GM12878 (cell line): ENCODE data around the gene PEX6. TPM values are rescaled to one million over a fixed set of nuclear protein-coding genes. Genes with fewer than 3 reads are reported as not detected.

Source experiments
- ATAC-seq: fragments of 200-7000 bp; cut with Tn5 transposase; 3 replicates; pipeline ENCODE4 v1.9.1; 2020; ENCODE audit warnings: mild to moderate bottlenecking, moderate library complexity
- BruUV-seq: library from RNA; stranded (reverse); fragments of 400-500 nt; replicated peaks from 2 replicates; lab custom pipeline; 2021; lab: Mats Ljungman, UMichigan
- CTCF ChIA-PET: fragments of 300-600 bp; sonication (Branson Sonifier 250); formaldehyde crosslinking; extraction: SDS; loops from one replicate; lab custom pipeline; 2021; ENCODE audit warnings: inconsistent platforms; lab: Yijun Ruan, JAX
- POLR2A ChIA-PET: fragments of 350-600 bp; formaldehyde crosslinking; extraction: SDS; loops from one replicate; lab custom pipeline; 2021; ENCODE audit warnings: inconsistent platforms; lab: Charles Lee
- RAD21 ChIA-PET: fragments of 300-600 bp; sonication (Branson Sonifier 250); formaldehyde crosslinking; loops from one replicate; lab custom pipeline; 2023; ENCODE audit warnings: antibody characterized with exemption; ENCODE audit not compliant: unreplicated experiment; lab: Charles Lee
- SMC1A ChIA-PET: fragments of 300-600 bp; sonication (Branson Sonifier 250); formaldehyde crosslinking; loops from one replicate; lab custom pipeline; 2023; ENCODE audit not compliant: unreplicated experiment, uncharacterized antibody; lab: Charles Lee
- DNase-seq: peaks from one replicate; pipeline ENCODE4 v3.0.0-alpha.2; 2011; ENCODE audit warnings: low read depth, low spot score
- FAIRE-seq: peaks from 3 replicates; lab custom pipeline; 2011; peaks lifted over from hg19 to GRCh38; lab: Jason Lieb, UNC
- H2AFZ ChIP-seq: 2 replicates; pipeline ENCODE4 v1.6.0; 2011; ENCODE audit warnings: low read depth, low read length, control low read depth; ENCODE audit not compliant: control insufficient read depth
- H3K27ac ChIP-seq: 2 replicates; pipeline ENCODE4 v1.5.1; 2011; ENCODE audit warnings: control low read depth; ENCODE audit not compliant: control insufficient read depth, insufficient read depth
- H3K27me3 ChIP-seq, 2 experiments: replicated peaks in 1 of 2; 2 replicates each; pipeline versions ENCODE4 v1.6.0 to v1.6.1; 2011; ENCODE audit warnings: low read length in 1 of 2; ENCODE audit not compliant: control insufficient read depth in 2 of 2, insufficient read depth in 2 of 2
- H3K36me3 ChIP-seq, 2 experiments: 2 replicates each; pipeline ENCODE4 v1.5.1; 2011; ENCODE audit warnings: low read length in 1 of 2; ENCODE audit not compliant: control insufficient read depth in 2 of 2, insufficient read depth in 2 of 2
- H3K4me1 ChIP-seq: 2 replicates; pipeline ENCODE4 v1.6.1; 2011; ENCODE audit warnings: mild to moderate bottlenecking, low read length, moderate library complexity, mixed read lengths; ENCODE audit not compliant: control insufficient read depth, insufficient read depth
- H3K4me2 ChIP-seq: 2 replicates; pipeline ENCODE4 v1.6.0; 2011; ENCODE audit warnings: control low read depth; ENCODE audit not compliant: control insufficient read depth, insufficient read depth
- H3K4me3 ChIP-seq: fragments of 200-600 bp; sonication (generic); 2 replicates; pipeline ENCODE4 v1.5.1; 2016
- H3K79me2 ChIP-seq: 2 replicates; pipeline ENCODE4 v1.6.0; 2011; ENCODE audit warnings: low read length; ENCODE audit not compliant: control insufficient read depth, insufficient read depth
- H3K9ac ChIP-seq: 2 replicates; pipeline ENCODE4 v1.8.0; 2011; ENCODE audit warnings: low read length, control low read depth, mixed read lengths; ENCODE audit not compliant: control insufficient read depth, insufficient read depth
- H3K9me3 ChIP-seq: replicated peaks from 3 replicates; pipeline ENCODE4 v1.5.1; 2011; ENCODE audit warnings: mild to moderate bottlenecking, low read length; ENCODE audit not compliant: control insufficient read depth, insufficient read depth
- H4K20me1 ChIP-seq: 2 replicates; pipeline ENCODE4 v1.6.0; 2011; ENCODE audit not compliant: control insufficient read depth, insufficient read depth
- E2F4 ChIP-seq: IDR thresholded peaks from 2 replicates; pipeline ENCODE4 v1.6.1; 2012; ENCODE audit warnings: low read depth, low read length, improper control_type of control experiment
- ESRRA ChIP-seq: IDR thresholded peaks from 2 replicates; pipeline ENCODE4 v1.6.1; 2012; ENCODE audit warnings: mild to moderate bottlenecking, low read length, improper control_type of control experiment
- IRF3 ChIP-seq: fragments of 450-650 bp; IDR thresholded peaks from 2 replicates; pipeline ENCODE4 v1.6.1; 2014; ENCODE audit warnings: mild to moderate bottlenecking
- NFYA ChIP-seq: IDR thresholded peaks from 2 replicates; pipeline ENCODE4 v1.6.1; 2011; ENCODE audit warnings: low read depth, mild to moderate bottlenecking, low read length, improper control_type of control experiment, borderline replicate concordance
- NFYB ChIP-seq: IDR thresholded peaks from 2 replicates; pipeline ENCODE4 v1.6.1; 2011; ENCODE audit warnings: low read depth, mild to moderate bottlenecking, low read length, improper control_type of control experiment, moderate library complexity; ENCODE audit not compliant: insufficient read depth
- SP1 ChIP-seq: IDR thresholded peaks from one replicate; pipeline ENCODE4 v1.6.1; 2011; ENCODE audit warnings: low read depth, low read length
- SREBF2 ChIP-seq: IDR thresholded peaks from 2 replicates; pipeline ENCODE4 v1.6.1; 2012; ENCODE audit warnings: mild to moderate bottlenecking, low read length
- SUZ12 ChIP-seq: fragments of 200-600 bp; sonication (generic); IDR thresholded peaks from one replicate; pipeline ENCODE4 v1.6.1; 2018; ENCODE audit warnings: antibody characterized with exemption, mild to moderate bottlenecking; ENCODE audit not compliant: unreplicated experiment
- ZSCAN29 ChIP-seq: fragments of 450-650 bp; IDR thresholded peaks from 2 replicates; pipeline ENCODE4 v1.6.1; 2017; ENCODE audit warnings: mild to moderate bottlenecking, moderate library complexity
- WGBS: methylation state at CpG from one replicate; pipeline ENCODE4 v1.1.6; 2016; ENCODE audit warnings: low lambda C conversion rate; ENCODE audit not compliant: insufficient replicate concordance, insufficient coverage; ENCODE audit errors: missing lambda C conversion rate; 5-methylcytosine and 5-hydroxymethylcytosine counted together
- in situ Hi-C: fragments of 300-500 bp; cut with MboI; formaldehyde crosslinking; loops from 9 replicates; pipeline ENCODE4 v1.14.3; 2018; ENCODE audit warnings: mixed read lengths
- intact Hi-C: fragments of 100-400 bp; cut with micrococcal nuclease; formaldehyde crosslinking; loops from one replicate; pipeline ENCODE4 v1.14.2; 2022; ENCODE audit not compliant: unreplicated experiment
- polyA plus RNA-seq, 11 experiments: library from polyadenylated mRNA; depleted of rRNA in 4 of 11; unstranded in 6 of 11; stranded (reverse) in 5 of 11; fragments of >200 nt; fragmentation: Nextera tagmentation in 4 of 11; fragmentation: Illumina TruSeq in 1 of 11; extraction: Ambion mirVana in 4 of 11; extraction: Trizol in 1 of 11; gene quantifications; 1 replicate in 1 of 11; 2 replicates in 10 of 11; pipeline versions ENCODE4 v1.2.1 to v1.2.3, GENCODE V29; 2011 to 2016; ENCODE audit warnings: inconsistent platforms in 2 of 11, missing spikeins in 2 of 11, low read depth in 1 of 11
- total RNA-seq, 4 experiments: library from RNA; depleted of rRNA in 3 of 4; stranded (reverse); fragments of >200 nt in 3 of 4; fragmentation: Illumina TruSeq in 1 of 4; extraction: Trizol in 1 of 4; gene quantifications; 2 replicates each; pipeline versions ENCODE4 v1.2.1 to v1.2.3, GENCODE V29; 2013 to 2021
- TF ChIP-seq, protein P1 (sequence below): fragments of 450-650 bp; IDR thresholded peaks from 2 replicates; pipeline ENCODE4 v1.6.1; 2017; ENCODE audit warnings: antibody characterized with exemption, mild to moderate bottlenecking, moderate library complexity

PEX6 gene
- total and polyA plus RNA-seq, 10 of the 15 experiments (the other 5 are each of a cell fraction or from before 2014, with no cell fraction given), result 0.39 to 21.1 (median 7.8) TPM

DNA sequence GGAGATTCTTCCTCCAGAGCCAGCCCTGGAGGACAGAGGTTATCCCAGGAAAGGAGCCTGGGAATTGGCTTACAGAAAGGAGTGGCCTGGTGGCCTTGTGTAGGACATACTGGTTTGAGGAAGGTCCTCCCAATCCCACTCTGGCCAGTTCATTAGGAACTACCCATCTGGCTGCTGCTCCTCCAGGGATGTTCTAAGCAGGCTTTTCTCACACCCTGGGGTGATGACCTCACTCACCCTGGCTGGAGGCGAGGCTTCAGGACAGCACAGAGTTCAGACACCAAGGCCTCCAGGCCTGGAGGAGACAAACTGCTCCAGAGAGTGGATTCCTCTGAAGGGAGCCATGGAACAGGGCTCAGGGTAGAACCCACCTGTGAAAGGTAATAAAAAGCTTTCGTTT, 9.6 kb downstream of the PEX6 start:
- no peak for FAIRE-seq

More for the DNA sequence above, 9.6 kb downstream of the PEX6 start:
- Histone ChIP-seq H3K9ac (no peak overlapping the region), H3K79me2 (no peaks in the 10 kb centered on the region), H3K27me3 (no peaks in the 10 kb centered on the region), H3K4me3 (no peak overlapping the region), H3K4me1 (no peaks in the 10 kb centered on the region), H3K4me2 (no peak overlapping the region), H3K27ac (no peak overlapping the region), H2AFZ (no peak overlapping the region), H3K9me3 (no peaks in the 10 kb centered on the region), H4K20me1 (no peaks in the 10 kb centered on the region), H3K36me3 (no peaks in the 10 kb centered on the region; a peak in 3 of 4 replicates)
- DNase-seq (no peak), ATAC-seq (no peak)
- RAD21 ChIA-PET, result no interaction called here
- SMC1A ChIA-PET, result no interaction called here
- POLR2A ChIA-PET, result no interaction called here
- TF ChIP-seq NFYB, result no peak
- no peak for TF ChIP-seq SUZ12
- TF ChIP-seq E2F4, result no peak
- TF ChIP-seq IRF3, result no peak
- no peak for TF ChIP-seq SREBF2
- TF ChIP-seq ESRRA, result no peak
- TF ChIP-seq NFYA, result no peak
- TF ChIP-seq ZSCAN29, result no peak
- no peak for TF ChIP-seq SP1
- TF ChIP-seq, protein P1, sequence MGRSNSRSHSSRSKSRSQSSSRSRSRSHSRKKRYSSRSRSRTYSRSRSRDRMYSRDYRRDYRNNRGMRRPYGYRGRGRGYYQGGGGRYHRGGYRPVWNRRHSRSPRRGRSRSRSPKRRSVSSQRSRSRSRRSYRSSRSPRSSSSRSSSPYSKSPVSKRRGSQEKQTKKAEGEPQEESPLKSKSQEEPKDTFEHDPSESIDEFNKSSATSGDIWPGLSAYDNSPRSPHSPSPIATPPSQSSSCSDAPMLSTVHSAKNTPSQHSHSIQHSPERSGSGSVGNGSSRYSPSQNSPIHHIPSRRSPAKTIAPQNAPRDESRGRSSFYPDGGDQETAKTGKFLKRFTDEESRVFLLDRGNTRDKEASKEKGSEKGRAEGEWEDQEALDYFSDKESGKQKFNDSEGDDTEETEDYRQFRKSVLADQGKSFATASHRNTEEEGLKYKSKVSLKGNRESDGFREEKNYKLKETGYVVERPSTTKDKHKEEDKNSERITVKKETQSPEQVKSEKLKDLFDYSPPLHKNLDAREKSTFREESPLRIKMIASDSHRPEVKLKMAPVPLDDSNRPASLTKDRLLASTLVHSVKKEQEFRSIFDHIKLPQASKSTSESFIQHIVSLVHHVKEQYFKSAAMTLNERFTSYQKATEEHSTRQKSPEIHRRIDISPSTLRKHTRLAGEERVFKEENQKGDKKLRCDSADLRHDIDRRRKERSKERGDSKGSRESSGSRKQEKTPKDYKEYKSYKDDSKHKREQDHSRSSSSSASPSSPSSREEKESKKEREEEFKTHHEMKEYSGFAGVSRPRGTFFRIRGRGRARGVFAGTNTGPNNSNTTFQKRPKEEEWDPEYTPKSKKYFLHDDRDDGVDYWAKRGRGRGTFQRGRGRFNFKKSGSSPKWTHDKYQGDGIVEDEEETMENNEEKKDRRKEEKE, result no peak
- BruUV-seq, result no TSS peak
- CTCF ChIA-PET, result no interaction called here
- in situ Hi-C loops, result no loop called here
- WGBS, result 96% methylated on average over 2 of the region's 2 CpGs
- intact Hi-C loops, result no loop called here
